Neural progenitor cell (in vitro differentiated cells): Measurements from ENCODE around the gene PPM1B.

Experiments used
- CTCF ChIP-seq: fragments of 200-600 bp; sonication (generic); IDR thresholded peaks from 2 replicates; pipeline ENCODE4 v1.5.1; 2017; ENCODE audit warnings: antibody characterized with exemption, mild to moderate bottlenecking
- EZH2phosphoT487 ChIP-seq: fragments of 200-600 bp; sonication (generic); IDR thresholded peaks from 2 replicates; pipeline ENCODE4 v1.6.1; 2017; ENCODE audit warnings: antibody characterized with exemption

- TF ChIP-seq CTCF (no peak), EZH2phosphoT487 (no peak)
Observed at GRCh38 chr2:44277541-44277940, 108.9 kb downstream of the PPM1B start.
